Activated CD8-positive, alpha-beta memory T cell treated with anti-CD3 and anti-CD28 coated beads, Interleukin-2, amount 50 U/mL, for 24 hours (primary cell): ENCODE measurements around the gene CCDC188.
"Not testable (repeated sequence)": the region's sequence is repeated elsewhere in the genome, so short reads cannot be mapped to it uniquely, and the experiment has no call there.

ENCODE experiments used
- DNase-seq: peaks from one replicate; pipeline ENCODE4 v3.0.0-alpha.2; 2020; ENCODE audit errors: extremely low read depth

The CCDC188 gene

DNA sequence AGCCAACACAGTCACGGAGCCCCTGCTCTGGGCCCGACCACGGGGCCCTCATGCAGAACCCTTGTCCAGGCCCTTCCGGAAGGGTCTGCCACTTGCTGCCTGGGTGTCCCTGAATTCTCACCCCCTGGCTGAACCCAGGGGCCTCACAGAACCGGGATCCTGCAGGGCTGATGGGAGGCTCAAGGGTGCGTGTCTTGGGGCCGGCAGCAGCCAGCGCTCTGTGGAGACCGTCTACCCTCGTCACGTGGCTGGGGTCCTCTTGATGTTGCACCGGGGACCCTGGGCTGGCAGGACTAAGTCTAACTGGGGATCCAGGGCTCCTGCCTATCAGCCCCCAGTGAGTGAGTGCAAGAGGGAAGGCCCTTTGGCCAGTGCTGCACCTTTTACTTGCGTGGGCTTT, 19.3 kb upstream of the CCDC188 start:
- no peak for DNase-seq

DNA sequence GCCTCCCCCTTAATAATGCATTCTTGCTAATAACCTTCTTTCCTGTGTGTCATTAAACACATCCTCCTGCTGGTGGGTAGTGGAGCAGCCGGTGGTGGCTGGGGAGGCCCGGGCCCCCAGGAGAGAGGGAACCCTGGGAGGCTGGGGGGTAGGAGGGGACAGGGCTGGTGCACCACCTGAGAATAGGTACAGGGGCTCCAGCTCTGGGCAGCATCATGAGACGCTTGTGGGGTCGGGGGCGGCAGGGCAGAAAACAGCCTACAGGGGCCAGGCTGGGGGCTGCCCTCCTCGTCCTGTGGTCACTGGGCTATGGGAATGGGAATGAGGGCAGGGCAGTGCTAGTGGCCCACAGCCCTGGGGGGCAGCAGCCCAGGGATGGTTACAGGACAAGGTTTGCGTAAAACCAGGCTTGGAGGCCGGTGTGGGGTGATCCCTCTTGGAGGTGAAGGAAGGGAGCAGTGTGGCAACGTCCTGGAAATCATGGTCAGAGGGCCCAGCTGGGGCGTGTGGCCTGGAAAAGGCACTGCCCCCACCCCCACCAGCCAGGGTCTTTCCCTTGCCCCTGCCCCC, 18.5 kb upstream of the CCDC188 start:
- DNase-seq = no peak

DNA sequence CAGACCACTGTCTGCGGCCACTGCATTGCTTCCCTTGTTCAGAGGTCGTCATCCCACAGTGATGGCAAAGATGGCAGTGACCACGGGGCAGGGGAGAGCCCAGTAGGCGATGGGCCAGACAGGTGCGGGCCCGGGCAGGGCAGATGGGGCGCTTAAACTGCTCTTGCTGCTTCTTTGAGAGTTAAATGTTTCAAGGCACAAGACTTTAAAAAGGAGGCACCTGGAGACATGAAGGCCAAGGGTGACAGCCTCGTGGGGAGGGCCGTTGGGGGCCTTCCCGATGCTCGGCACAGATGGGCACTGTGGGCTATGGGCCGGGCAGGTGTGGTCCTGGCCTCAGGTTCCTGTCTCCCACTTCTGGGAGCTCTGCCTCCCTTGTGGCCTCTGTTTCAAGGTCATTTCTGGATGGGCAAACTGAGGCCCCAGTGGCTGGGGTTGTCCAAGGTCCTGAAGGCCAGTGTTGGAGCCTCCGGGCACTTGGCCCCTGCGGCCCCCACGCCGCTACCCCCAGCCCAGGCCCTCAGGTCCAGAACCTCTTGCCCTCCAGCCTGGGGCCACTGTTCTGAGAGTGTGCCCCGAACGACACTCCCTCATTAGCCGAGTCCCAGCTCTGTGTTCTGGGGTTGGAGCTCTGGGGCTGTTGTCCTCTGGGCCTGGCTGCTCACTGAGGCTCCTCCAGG, 16.9 kb upstream of the CCDC188 start:
- no peak for DNase-seq

DNA sequence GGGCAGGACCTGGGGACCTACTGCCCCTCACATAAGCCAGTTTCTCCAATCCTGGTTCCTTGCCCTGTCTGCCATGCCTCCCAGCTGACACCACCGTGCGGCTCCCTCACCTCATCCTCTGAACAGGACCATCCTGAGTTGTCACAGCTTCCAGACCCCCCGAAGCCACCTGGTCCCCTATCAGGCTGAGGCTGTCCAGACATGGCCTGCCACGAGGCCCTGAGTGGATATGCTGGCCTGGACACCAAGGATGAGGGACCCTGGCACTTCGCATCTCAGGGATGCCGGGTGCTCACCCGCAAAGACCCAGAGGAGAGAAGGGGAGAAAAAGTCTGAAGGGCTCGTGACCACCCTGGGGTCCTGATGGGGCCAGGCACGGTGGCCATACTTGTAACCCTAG, 15.8 kb upstream of the CCDC188 start:
- DNase-seq = no peak

DNA sequence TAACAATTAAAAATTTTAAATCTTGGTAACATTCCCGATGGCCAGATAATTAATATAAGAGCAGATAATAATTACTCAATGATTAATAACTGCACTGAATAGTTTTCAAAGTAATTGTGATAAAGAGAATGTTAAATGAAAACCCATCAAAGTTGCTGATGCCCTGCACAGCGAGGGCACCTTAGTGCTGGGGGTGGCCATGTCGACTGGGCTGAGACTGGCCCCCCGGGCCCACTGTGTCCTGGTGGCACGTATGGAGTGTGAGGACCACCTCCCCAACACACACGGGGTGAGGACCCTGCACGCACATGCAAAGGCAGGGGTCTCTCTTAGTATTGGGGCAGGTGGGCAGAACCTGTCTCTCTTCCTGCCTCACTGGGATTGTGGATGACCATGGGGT, 15.1 kb upstream of the CCDC188 start:
- no peak for DNase-seq

DNA sequence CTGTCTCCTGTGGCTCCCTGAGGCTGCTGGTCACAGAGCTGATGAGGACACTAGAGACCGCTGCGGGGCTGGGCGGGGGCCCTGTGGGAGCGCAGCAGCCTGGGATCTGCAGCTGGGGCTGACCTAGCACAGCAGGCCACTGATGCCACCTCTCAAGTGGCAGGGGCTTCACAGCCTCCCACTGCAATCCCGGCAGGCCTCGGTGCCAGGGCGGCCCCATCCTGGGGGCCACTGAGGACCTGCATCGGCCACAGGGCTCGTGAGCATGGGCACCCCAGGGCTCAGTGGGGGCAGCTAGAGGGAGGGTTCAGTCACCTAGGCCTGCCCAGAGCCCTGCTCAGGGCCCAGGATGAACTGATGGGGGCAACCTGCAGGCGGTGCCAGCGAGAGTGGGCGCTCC, 14.6 kb upstream of the CCDC188 start:
- DNase-seq = no peak

DNA sequence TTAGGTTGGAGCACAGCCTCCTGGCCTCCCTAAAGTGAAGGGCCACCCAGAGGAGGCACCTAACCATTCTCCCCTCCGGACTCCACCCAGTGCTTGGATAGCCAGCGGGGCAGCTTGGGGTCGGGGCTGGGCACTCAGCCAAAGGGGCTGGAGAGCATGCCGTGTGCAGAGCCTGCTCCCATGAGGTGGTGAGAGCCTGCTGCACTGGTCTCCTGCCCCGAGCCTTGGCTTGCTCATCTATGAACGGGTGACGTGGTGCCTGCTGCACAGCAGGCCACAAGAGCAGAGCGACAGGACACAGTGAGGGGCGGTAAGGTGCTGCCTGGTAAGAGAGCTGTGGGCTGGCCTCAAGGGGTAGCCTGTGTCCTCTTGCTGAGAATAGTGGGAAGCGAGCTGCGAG, 14.0 kb upstream of the CCDC188 start:
- no peak for DNase-seq

DNA sequence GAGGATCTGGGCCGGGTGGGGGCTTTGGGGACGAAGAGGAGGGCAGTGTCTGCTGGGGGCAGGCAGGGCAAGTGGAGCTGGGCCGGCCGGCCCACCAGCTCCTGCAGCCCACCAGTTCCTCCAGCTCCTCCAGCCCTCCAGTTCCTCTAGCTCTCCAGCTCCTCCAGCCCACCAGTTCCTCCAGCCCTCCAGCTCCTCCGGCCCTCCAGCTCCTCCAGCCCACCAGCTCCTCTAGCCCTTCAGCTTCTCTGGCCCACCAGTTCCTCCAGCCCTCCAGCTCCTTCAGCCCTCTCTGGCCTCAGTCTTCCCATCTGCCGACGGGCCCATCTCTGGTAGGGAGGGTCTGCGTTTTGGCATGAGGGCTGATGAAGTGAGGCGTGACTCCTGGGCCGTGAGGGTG, 9.2 kb upstream of the CCDC188 start:
- DNase-seq = no peak

DNA sequence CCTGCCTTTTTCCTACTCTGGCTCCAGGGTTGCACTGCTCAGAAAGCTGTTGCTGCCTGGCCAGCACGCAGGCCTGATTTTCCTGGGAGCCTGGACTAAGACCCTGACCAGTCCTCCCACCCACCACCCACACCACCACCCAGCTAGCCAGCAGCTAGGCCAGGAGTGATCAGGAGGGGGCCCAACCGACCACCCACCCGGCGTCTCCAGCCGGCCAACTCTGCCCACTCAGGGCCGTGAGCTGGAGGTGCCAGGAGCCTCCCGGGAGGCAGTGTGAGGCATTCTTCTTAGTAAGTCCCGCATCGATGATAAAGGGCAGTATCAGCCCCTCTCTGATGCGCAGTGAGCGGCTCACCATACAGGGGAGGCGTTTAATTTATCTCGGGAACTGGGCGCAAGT, 8.7 kb upstream of the CCDC188 start:
- not testable (repeated sequence) for DNase-seq

DNA sequence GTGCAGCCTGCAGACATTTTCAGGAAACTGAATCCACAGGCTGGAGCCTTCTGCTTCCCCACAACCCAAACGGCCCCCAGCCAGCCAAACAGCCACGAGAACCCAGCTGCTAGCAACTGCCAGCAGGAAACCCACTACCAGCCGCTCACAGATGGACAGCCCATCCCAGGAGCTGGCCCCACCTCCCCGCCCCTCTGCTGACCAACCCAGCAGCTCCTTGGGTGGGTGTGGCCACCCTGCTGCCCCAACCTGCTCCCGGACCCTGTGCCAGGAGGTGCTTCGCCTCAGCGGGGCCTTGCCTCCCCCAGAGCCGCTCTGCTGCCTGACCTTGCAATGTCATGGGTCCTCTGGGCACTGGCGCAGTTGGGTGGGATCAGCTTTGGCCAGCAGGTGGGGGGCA, 8.2 kb upstream of the CCDC188 start:
- no peak for DNase-seq

DNA sequence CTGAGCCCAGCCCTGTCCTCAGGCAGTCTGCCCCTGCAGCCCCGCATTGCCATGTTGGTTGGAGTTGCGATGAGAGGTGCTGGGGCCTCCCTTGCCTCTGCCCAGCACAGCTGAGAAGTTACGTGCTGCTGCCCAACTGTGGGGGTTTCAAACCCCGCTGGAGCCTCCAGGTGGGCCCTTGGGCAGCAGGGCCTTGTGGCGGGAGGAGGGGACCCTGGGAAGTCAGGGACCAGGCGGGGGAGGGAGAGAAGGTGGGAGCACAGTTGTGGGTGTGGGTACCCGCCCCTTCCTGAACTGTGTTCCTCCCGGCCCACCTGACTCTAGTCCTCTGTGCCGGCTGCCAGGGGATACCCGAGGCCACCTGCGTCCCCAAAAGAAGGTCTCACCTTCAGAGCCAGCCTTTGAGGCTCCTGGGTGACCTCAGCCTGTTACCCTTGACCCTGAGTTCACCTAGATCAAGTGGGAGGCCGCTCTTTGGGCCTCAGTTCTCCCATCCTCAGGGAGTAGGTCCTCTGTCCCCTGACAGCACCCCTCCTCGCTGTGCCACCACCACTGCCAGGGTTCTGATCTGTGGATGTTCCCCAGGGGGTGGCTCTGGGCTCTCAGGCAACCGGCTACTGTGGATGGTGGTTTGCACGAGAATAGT, 7.7 kb upstream of the CCDC188 start:
- DNase-seq = no peak

DNA sequence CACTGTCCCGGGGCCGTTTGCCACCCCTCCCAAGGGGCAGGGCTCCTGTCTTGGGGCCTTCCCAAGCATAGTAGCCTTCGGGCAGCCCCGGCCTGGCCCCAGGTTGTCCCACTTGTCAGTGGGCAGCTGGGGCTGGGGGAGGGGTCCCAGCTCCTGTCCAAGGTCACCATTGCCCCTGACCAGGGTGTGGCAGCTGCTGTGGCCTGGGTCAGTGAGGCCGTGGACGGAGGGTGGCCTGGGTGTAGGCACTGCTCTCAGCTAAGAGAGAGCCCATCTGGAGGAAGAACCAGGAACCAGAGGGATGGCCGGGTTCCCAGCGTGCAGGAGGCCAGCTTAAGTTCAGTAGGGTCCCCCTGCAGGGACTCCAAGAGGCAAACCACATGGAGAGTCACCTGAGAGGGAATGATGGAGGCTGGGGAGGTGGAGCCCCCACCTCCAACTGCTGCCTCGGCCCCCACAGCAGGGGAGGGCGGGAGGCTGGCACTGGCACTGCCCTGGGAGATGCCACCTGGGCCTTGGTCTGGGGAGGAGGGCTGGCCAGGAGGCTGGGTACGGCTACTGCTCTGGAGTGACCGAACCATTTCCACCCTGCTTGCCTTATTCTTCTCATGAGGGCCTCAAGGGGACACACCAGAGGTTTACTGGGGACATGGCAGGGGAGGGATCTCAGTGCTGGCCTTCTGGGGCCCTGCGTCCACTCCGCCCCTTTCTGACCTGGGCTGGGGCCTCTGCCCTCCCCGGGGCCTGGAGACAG, 6.8 kb upstream of the CCDC188 start:
- DNase-seq = no peak

DNA sequence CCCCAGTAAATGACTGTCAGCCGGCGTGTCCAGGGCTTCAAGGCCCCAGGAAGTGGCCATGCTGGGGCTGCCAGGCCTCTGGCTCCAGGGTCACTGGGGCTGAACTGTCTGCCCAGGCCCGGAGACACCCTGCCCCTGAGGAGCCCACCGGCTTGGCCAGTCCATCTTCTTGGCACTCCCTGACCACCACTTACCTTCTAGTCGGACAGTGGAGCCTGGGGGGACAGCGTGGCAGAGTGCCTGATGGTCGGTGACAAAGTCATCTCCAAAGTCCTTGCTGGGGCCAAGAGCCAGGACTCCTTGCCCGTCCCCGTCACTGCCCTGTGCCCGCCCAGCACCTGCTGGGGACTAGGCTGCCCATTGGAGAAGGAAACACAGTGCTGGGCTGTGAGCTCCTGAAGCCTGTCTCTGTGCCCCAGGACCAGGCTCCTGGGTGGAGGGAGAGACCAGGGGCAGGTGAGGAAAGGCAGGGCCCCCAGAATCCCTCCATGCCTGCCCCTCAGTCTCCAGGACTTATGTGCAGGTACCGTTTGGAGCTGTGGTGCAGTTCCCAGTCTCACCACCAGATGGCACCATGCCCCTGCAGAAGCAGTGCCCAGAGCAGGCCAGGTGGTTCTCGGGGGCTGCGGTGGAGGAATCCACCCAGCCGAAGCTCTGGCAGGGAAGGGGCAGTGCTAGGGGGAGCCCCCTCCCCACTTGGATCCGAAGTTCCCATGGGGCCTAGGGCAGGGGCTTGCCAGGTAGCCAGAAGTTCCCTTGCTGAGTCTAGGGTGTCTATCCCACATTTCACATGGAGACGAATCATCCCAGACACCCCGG, 6.0 kb upstream of the CCDC188 start:
- DNase-seq = peak; percentile 80

DNA sequence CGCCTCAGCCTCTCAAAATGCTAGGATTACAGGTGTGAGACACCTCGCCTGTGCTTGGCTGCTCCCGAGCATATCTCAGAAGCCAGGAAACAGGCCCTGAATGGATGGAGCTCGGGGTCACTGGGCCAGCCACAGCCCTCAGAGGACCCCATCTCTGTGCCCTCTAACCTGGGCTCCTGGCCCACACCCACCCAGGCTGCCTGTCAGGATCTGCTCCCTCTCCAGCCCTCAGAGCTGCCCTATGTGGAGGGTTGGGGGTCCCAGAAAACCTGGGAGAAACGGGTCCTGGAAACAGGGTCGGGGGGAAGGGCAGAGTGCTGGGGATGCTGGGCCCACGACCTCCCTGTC, 5.2 kb upstream of the CCDC188 start:
- no peak for DNase-seq

DNA sequence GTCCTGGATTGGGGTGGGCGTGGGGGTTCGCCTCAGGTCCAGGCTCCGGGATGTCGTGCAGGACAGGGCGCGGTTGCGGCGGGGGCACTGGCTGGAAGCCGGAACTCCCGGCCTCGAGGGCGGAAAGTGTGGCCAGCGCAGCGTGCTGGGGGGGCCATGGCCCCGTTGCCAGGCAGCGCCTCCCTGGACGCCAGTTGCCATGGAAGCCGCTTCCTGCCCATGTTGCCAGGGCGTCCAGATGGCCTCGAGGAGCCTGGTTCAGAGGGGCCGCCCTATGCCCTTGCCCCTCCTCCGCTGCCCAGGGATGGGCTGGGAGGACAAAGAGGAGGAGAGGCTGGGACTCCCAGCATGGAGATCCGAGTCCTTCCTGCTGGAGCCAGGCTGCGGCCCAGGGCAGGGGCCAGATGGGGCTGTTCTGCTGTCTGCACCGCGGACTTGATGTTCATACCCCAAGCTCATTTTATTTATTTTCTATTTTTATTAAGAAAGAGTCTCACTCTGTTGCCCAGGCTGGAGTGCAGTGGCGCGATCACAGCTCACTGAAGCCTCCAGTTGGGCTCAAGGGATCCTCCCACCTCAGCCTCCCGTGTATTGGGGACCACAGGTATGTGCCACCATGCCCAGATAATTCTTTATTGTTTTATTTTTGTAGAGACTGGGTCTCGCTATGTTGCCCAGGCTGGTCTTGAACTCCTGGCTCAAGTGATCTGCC, 4.6 kb upstream of the CCDC188 start:
- no peak for DNase-seq

DNA sequence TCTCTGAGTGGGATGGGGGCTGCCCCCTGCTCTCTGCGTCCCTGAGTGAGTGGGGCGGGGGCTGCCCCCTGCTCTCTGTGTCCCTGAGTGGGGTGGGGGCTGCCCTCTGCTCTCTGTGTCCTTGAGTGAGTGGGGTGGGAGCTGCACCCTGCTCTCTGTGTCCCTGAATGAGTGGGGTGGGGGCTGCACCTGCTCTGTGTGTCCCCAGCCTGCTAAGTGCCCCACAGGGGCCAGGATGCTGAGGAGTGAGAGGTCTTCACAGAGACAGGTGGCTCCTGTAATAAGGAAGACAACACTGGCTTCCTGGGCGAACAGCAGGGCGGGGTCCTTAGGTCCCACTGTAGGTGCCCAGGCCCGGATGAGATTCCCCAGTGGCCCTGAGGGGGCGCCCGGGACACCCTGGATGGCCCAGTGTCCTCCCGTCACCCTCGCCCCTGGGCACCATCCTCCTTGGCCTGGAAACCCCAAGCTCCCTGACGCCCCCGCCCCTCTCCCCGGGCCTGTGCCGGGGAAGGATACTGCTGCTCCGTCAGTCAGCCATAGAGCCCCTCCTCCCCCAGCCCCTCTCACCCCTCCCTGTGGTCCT, 3.8 kb upstream of the CCDC188 start:
- DNase-seq = no peak

DNA sequence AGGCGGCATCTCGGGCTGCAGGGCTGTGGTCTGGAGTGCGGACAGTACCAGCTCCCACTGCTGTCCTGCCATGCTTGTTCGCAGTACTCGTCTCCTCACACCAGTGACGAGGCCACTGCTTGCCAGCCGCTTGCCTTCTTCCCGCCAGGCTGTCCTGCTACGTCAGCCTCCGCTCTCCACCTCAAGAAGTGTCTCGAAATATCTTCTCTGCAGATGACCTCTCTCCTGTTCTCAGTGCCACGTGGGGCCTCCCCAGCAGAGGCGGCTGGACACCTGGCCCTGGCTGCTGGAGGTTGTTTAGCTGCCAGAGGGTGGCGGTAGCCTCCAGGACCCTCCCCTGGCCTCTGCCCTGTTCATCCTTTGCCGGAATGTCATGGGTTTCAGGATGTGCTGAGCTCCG, 3.1 kb upstream of the CCDC188 start:
- no peak for DNase-seq

DNA sequence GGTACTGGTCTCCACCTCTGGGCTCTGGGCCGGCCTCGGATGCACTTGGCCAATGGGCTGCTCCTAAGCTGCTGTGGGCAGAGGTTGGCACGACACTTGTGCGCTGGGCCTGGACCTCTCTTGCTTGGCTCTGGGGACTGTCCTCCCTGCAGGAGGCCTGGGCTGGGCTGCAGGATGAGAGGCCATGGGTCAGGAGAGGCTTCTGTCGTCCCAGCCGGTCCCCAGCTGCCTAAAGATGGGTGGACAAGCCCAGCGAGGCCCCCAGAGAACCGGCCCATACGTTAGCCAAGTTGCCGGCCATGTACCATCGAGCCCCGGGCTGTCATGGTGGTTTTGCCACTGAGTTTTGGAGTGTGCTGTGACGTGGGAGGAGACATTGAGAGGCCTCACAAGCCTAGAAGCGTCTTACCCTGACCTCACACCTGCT, 1.6 kb upstream of the CCDC188 start:
- DNase-seq = no peak

DNA sequence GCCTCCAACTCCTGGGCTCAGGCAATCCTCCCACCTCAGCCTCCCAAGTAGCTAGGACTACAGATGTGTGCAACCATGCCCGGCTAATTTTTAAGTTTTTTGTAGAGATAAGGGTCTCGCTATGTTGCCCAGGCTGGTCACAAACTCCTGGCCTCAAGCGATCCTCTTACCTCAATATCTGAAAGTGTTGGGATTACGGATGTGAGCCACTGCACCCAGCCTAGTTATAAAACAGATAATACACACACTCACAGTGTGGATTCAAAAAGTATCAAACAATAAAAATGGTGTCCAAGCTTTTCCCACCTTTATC, 377 bp upstream of the CCDC188 start:
- no peak for DNase-seq

DNA sequence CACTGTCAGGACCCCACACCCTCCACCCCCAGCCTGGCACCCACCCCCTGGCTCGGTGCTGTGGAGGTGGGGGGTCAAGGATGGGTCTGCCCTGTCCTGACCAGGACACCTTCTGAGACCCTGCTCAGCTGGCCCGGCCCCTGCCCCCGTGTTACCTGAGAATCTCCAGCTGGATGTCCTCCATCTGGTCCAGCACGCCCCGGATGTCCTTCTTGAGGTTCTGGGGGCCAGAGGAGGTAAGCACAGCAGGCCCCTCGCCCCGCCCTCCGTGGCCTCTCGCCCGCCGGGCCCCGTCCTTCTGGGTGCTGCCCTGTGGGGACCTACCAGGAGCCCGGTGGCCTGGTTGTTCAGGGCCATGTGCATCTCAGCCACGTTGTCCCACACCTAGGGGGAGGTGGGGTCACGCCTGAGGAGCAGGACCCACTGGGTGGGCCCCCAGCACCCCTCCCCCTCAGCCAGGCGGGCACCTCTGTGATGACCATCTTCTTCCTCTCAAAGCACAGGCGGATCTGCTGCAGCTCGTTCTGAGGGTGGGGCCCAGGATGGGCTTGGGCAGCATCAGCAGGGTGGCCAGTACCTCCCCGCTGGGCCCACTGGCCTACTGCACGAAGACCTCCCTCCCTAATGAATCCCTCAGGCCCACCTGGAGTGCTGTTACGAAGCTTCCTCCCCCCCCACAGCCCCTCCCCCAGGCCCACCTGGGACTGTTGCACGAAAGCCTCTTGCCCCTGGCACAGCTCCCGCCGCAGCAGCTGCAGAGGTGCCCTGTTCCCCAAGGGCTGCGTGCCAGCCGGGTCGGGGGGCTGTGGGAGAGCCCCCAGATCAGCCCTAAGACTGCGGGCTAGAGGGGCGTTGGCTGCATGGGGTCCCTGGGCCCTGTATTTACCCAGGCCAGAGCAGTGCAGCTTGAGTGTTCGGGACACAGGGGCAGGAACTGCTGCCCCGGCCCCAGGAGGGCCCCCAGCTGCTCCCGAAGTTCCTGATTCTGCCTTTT, 1.3 kb downstream of the CCDC188 start:
- no peak for DNase-seq
